K562 (cell line): ENCODE measurements around the gene SLC26A8. TPM values are rescaled to one million over a fixed set of nuclear protein-coding genes. Genes with fewer than 3 reads are reported as not detected.

Experiments
- ATAC-seq: fragments of 200-7000 bp; cut with Tn5 transposase; 3 replicates; pipeline ENCODE4 v1.9.1; 2020; ENCODE audit warnings: moderate library complexity
- BruUV-seq: library from RNA; stranded (reverse); fragments of 400-500 nt; replicated peaks from 2 replicates; lab custom pipeline; 2021; lab: Mats Ljungman, UMichigan
- CTCF ChIA-PET: fragments of 300-600 bp; formaldehyde crosslinking; extraction: SDS; loops from one replicate; lab custom pipeline; 2021; ENCODE audit warnings: low intra/inter-chr PET ratio; lab: Yijun Ruan, JAX
- POLR2A ChIA-PET: fragments of 300-600, 350-650 bp; sonication (Branson Sonifier 250); formaldehyde crosslinking; extraction: SDS; loops from one replicate; lab custom pipeline; 2021; ENCODE audit warnings: antibody characterized with exemption, inconsistent platforms; lab: Yijun Ruan, JAX
- DNase-seq, 4 experiments: peaks; one replicate each; pipeline versions ENCODE4 v3.0.0 to v3.0.0-alpha.2; 2011 to 2018; ENCODE audit warnings: low spot score in 3 of 4, mixed read lengths in 3 of 4; ENCODE audit errors: extremely low read depth in 1 of 4
- FAIRE-seq: peaks from 2 replicates; lab custom pipeline; 2011; peaks lifted over from hg19 to GRCh38; lab: Jason Lieb, UNC
- H2AFZ ChIP-seq: 2 replicates; pipeline ENCODE4 v1.6.0; 2011; ENCODE audit warnings: low read depth, low read length, control low read depth, inconsistent platforms
- H3K27ac ChIP-seq: fragments of 200-600 bp; 3 replicates; pipeline ENCODE4 v1.8.0; 2011; ENCODE audit warnings: low read depth, mild to moderate bottlenecking, control low read depth, inconsistent platforms, low read length, moderate library complexity, mixed read lengths; ENCODE audit errors: extremely low read depth
- H3K27me3 ChIP-seq, 2 experiments: fragments of 300-600 bp in 1 of 2; 2 replicates in 1 of 2; 3 replicates in 1 of 2; pipeline versions ENCODE4 v1.6.0 to v1.8.0; 2011; ENCODE audit warnings: inconsistent platforms in 2 of 2, low read length in 2 of 2, mild to moderate bottlenecking in 1 of 2, mixed read lengths in 1 of 2, moderate library complexity in 1 of 2; ENCODE audit not compliant: control insufficient read depth in 2 of 2, insufficient read depth in 2 of 2
- H3K36me3 ChIP-seq: fragments of 300-600 bp; 3 replicates; pipeline ENCODE4 v1.8.0; 2011; ENCODE audit warnings: mild to moderate bottlenecking, low read length, inconsistent platforms; ENCODE audit not compliant: control insufficient read depth, insufficient read depth
- H3K4me1 ChIP-seq, 2 experiments: fragments of 200-600 bp in 1 of 2; replicated peaks in 1 of 2; 2 replicates in 1 of 2; 3 replicates in 1 of 2; pipeline versions ENCODE4 v1.5.1 to v1.8.0; 2011; ENCODE audit warnings: inconsistent platforms in 2 of 2, low read length in 2 of 2, mild to moderate bottlenecking in 1 of 2, mixed read lengths in 1 of 2, moderate library complexity in 1 of 2; ENCODE audit not compliant: control insufficient read depth in 2 of 2, insufficient read depth in 2 of 2
- H3K4me2 ChIP-seq: 2 replicates; pipeline ENCODE4 v1.6.1; 2011; ENCODE audit warnings: low read length, control low read depth, inconsistent platforms, mixed read lengths; ENCODE audit not compliant: insufficient read depth
- H3K4me3 ChIP-seq: fragments of 200-600 bp; sonication (generic), shearing (Covaris generic); 2 replicates; pipeline ENCODE4 v1.5.1; 2016; ENCODE audit warnings: control low read depth, inconsistent platforms
- H3K79me2 ChIP-seq: fragments of 200-600 bp; 3 replicates; pipeline ENCODE4 v1.8.0; 2011; ENCODE audit warnings: low read length, inconsistent platforms; ENCODE audit not compliant: control insufficient read depth, insufficient read depth
- H3K9ac ChIP-seq, 2 experiments: 2 replicates each; pipeline versions ENCODE4 v1.6.0 to v1.6.1; 2011; ENCODE audit warnings: low read depth in 2 of 2, low read length in 2 of 2, control low read depth in 1 of 2, inconsistent platforms in 1 of 2, mild to moderate bottlenecking in 1 of 2, mixed read lengths in 1 of 2; ENCODE audit not compliant: insufficient read depth in 1 of 2
- H3K9me1 ChIP-seq: one replicate; pipeline ENCODE4 v1.6.0; 2011; ENCODE audit warnings: inconsistent platforms, mild to moderate bottlenecking, low read length, moderate library complexity; ENCODE audit not compliant: control insufficient read depth, insufficient read depth
- H3K9me3 ChIP-seq: replicated peaks from 2 replicates; pipeline ENCODE4 v1.5.1; 2011; ENCODE audit warnings: low read depth, low read length, inconsistent platforms; ENCODE audit not compliant: control insufficient read depth, insufficient read depth
- H4K20me1 ChIP-seq: replicated peaks from 2 replicates; pipeline ENCODE4 v1.6.1; 2011; ENCODE audit warnings: low read length, inconsistent platforms, mixed read lengths; ENCODE audit not compliant: control insufficient read depth, insufficient read depth
- BMI1 ChIP-seq: fragments of 150-350 bp; IDR thresholded peaks from 2 replicates; pipeline ENCODE4 v1.6.1; 2014; ENCODE audit warnings: low read length
- CBX3 ChIP-seq, 2 experiments: IDR thresholded peaks; 1 replicate in 1 of 2; 2 replicates in 1 of 2; pipeline ENCODE4 v1.6.1; 2012; ENCODE audit warnings: inconsistent platforms in 2 of 2, low read length in 2 of 2, borderline replicate concordance in 1 of 2, control low read depth in 1 of 2
- FOSL1 ChIP-seq: fragments of 200-800 bp; sonication (Bioruptor generic); conservative IDR thresholded peaks from 2 replicates; pipeline ENCODE4 v1.6.1; 2016; ENCODE audit warnings: missing genetic modification characterization, missing compliant biosample characterization
- GATAD2B ChIP-seq: fragments of 450-650 bp; IDR thresholded peaks from 2 replicates; pipeline ENCODE4 v1.6.1; 2017; ENCODE audit warnings: mild to moderate bottlenecking, borderline replicate concordance
- HES1 ChIP-seq: fragments of 450-650 bp; IDR thresholded peaks from 2 replicates; pipeline ENCODE4 v1.6.1; 2016; ENCODE audit warnings: low read depth, mild to moderate bottlenecking, moderate library complexity
- HMBOX1 ChIP-seq: sonication (generic); IDR thresholded peaks from 2 replicates; pipeline ENCODE4 v1.6.1; 2016
- KAT7 ChIP-seq: sonication (generic); formaldehyde crosslinking; IDR thresholded peaks from 2 replicates; pipeline ENCODE4 v1.8.0; 2022; ENCODE audit warnings: missing genetic modification reagents, mild to moderate bottlenecking, borderline replicate concordance
- MNT ChIP-seq, 2 experiments: fragments of 450-650 bp; conservative IDR thresholded peaks; 2 replicates each; pipeline ENCODE4 v1.6.1; 2017; ENCODE audit warnings: mild to moderate bottlenecking in 2 of 2, moderate library complexity in 2 of 2
- NFE2 ChIP-seq: IDR thresholded peaks from 2 replicates; pipeline ENCODE4 v1.6.1; 2014; ENCODE audit warnings: antibody characterized with exemption, low read depth
- RAD21 ChIP-seq, 2 experiments: fragments of 250-450 bp in 1 of 2; fragments of 450-650 bp in 1 of 2; sonication (Bioruptor Pico) in 1 of 2; formaldehyde crosslinking in 1 of 2; IDR thresholded peaks in 1 of 2; conservative IDR thresholded peaks in 1 of 2; 2 replicates each; pipeline versions ENCODE4 v1.4.0 to v1.8.0; 2020 to 2022; ENCODE audit warnings: mild to moderate bottlenecking in 2 of 2, moderate library complexity in 1 of 2
- TBP ChIP-seq: optimal IDR thresholded peaks from 2 replicates; pipeline ENCODE3; 2011; ENCODE audit warnings: low read depth, low read length, improper control_type of control experiment
- TEAD4 ChIP-seq, 2 experiments: sonication (generic) in 1 of 2; formaldehyde crosslinking in 1 of 2; IDR thresholded peaks; 2 replicates each; pipeline versions ENCODE4 v1.6.1 to v1.8.0; 2012 to 2022; ENCODE audit warnings: borderline replicate concordance in 1 of 2, inconsistent platforms in 1 of 2, low read length in 1 of 2, mild to moderate bottlenecking in 1 of 2, missing genetic modification reagents in 1 of 2
- THRAP3 ChIP-seq: fragments of 450-650 bp; IDR thresholded peaks from 2 replicates; pipeline ENCODE4 v1.6.1; 2016; ENCODE audit warnings: mild to moderate bottlenecking, inconsistent platforms, borderline replicate concordance
- ZNF217 ChIP-seq: sonication (generic); formaldehyde crosslinking; IDR thresholded peaks from 2 replicates; pipeline ENCODE4 v1.8.0; 2022; ENCODE audit warnings: mild to moderate bottlenecking, missing genetic modification reagents
- WGBS: fragments of 100-300 bp; shearing (Covaris generic); methylation state at CpG from one replicate; pipeline ENCODE4 v1.1.6; 2016; ENCODE audit warnings: low coverage, mixed read lengths; ENCODE audit not compliant: insufficient coverage; ENCODE audit errors: missing lambda C conversion rate; 5-methylcytosine and 5-hydroxymethylcytosine counted together
- in situ Hi-C: fragments of 300-500 bp; cut with MboI; formaldehyde crosslinking; loops from 4 replicates; pipeline ENCODE4 v1.15.0; 2018; ENCODE audit warnings: inconsistent platforms, mixed read lengths
- intact Hi-C: fragments of 100-400 bp; cut with micrococcal nuclease; formaldehyde crosslinking; loops from 2 replicates; pipeline ENCODE4 v1.14.2; 2022
- polyA plus RNA-seq, 8 experiments: library from polyadenylated mRNA; depleted of rRNA in 4 of 8; stranded (reverse) in 5 of 8; unstranded in 3 of 8; fragments of >200 nt; fragmentation: Nextera tagmentation in 2 of 8; fragmentation: Illumina TruSeq in 1 of 8; extraction: Ambion mirVana in 2 of 8; extraction: Trizol in 1 of 8; gene quantifications; 2 replicates each; pipeline versions ENCODE4 v1.2.1 to v1.2.3, GENCODE V29; 2011 to 2014; ENCODE audit warnings: inconsistent platforms in 1 of 8, missing spikeins in 1 of 8
- total RNA-seq, 7 experiments: library from RNA; depleted of rRNA in 6 of 7; stranded (reverse); fragments of >200 nt in 6 of 7; fragmentation: Illumina TruSeq in 2 of 7; extraction: Trizol in 2 of 7; gene quantifications; 2 replicates each; pipeline versions ENCODE4 v1.2.1 to v1.2.3, GENCODE V29; 2011 to 2021; ENCODE audit warnings: low replicate concordance in 1 of 7
- TF ChIP-seq, protein P1 (sequence below), 3 experiments: IDR thresholded peaks in 2 of 3; conservative IDR thresholded peaks in 1 of 3; 2 replicates each; pipeline ENCODE4 v1.5.1; 2011 to 2012; ENCODE audit warnings: low read length in 3 of 3, mild to moderate bottlenecking in 3 of 3, control low read depth in 2 of 3, improper control_type of control experiment in 1 of 3, inconsistent platforms in 1 of 3, low read depth in 1 of 3, mixed read lengths in 1 of 3, moderate library complexity in 1 of 3; ENCODE audit not compliant: insufficient read depth in 2 of 3

The SLC26A8 gene
- total and polyA plus RNA-seq, 9 of the 15 experiments (the other 6 are each of a cell fraction or from before 2014, with no cell fraction given): not detected

GRCh38 chr6:36028877-36029324 is 4.5 kb upstream of the SLC26A8 start:
- H3K4me1 ChIP-seq: peaks cover 31 to 38% of the 10 kb centered on the region in 2 experiments
- peak; percentile 54 for TF ChIP-seq TBP
- TF ChIP-seq, protein P1, sequence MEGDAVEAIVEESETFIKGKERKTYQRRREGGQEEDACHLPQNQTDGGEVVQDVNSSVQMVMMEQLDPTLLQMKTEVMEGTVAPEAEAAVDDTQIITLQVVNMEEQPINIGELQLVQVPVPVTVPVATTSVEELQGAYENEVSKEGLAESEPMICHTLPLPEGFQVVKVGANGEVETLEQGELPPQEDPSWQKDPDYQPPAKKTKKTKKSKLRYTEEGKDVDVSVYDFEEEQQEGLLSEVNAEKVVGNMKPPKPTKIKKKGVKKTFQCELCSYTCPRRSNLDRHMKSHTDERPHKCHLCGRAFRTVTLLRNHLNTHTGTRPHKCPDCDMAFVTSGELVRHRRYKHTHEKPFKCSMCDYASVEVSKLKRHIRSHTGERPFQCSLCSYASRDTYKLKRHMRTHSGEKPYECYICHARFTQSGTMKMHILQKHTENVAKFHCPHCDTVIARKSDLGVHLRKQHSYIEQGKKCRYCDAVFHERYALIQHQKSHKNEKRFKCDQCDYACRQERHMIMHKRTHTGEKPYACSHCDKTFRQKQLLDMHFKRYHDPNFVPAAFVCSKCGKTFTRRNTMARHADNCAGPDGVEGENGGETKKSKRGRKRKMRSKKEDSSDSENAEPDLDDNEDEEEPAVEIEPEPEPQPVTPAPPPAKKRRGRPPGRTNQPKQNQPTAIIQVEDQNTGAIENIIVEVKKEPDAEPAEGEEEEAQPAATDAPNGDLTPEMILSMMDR (IDR thresholded peaks at IDR 0.05 in 2 of 3, conservative IDR thresholded peaks at IDR 0.05 in 1 of 3; ENCODE audit: insufficient read depth in 2 of 3, low read depth in 1 of 3, low read length in 3 of 3): no peak
- 0 out of 2 replicates have a peak, but pooled peaks have one; percentile 28 for TF ChIP-seq GATAD2B
- TF ChIP-seq RAD21 (CRISPR knock-in tag; conservative IDR thresholded peaks at IDR 0.05 in 1 of 2, IDR thresholded peaks at IDR 0.05 in 1 of 2): peak in 1 of 2 experiments; percentile 13; a peak in 1 of 4 replicates
- peak in 1 of 2 experiments; percentile 30; a peak in 1 of 4 replicates for TF ChIP-seq MNT (conservative IDR thresholded peaks at IDR 0.05)
- peak; percentile 81 for TF ChIP-seq HMBOX1
- peak; percentile 63; the same call in 1 of the 2 replicates for TF ChIP-seq FOSL1 (tag)
- peak in 1 of 2 experiments; percentile 22; a peak in 1 of 3 replicates for TF ChIP-seq CBX3 (IDR thresholded peaks at IDR 0.05; ENCODE audit: borderline replicate concordance in 1 of 2, low read length in 2 of 2)
- peak; percentile 20; the same call in 1 of the 2 replicates for TF ChIP-seq TEAD4 (IDR thresholded peaks at IDR 0.05; ENCODE audit: low read length)
- TF ChIP-seq TEAD4 (CRISPR knock-in tag; IDR thresholded peaks at IDR 0.05; ENCODE audit: borderline replicate concordance): no peak
- 0 out of 2 replicates have a peak, but pooled peaks have one; percentile 6 for TF ChIP-seq HES1
- TF ChIP-seq ZNF217 (CRISPR knock-in tag): no peak
- 0 out of 2 replicates have a peak, but pooled peaks have one; percentile 15 for TF ChIP-seq KAT7 (CRISPR knock-in tag)
- 0 out of 2 replicates have a peak, but pooled peaks have one; percentile 5 for TF ChIP-seq BMI1
- no peak for TF ChIP-seq NFE2
- no peak for TF ChIP-seq THRAP3

More at GRCh38 chr6:36028877-36029324, 4.5 kb upstream of the SLC26A8 start:
- Histone ChIP-seq H3K79me2 (peaks cover 62% of the 10 kb centered on the region), H3K9ac (peak overlapping the region; percentile 92 to 100; a peak in 3 of 4 replicates), H3K36me3 (no peaks in the 10 kb centered on the region), H3K27me3 (no peaks in the 10 kb centered on the region), H2AFZ (peak overlapping the region; percentile 91), H3K9me1 (no peaks in the 10 kb centered on the region), H3K27ac (peak overlapping the region; percentile 73), H4K20me1 (peaks cover 18% of the 10 kb centered on the region; the same call in 1 of the 2 replicates), H3K9me3 (no peaks in the 10 kb centered on the region), H3K4me2 (peak overlapping the region; percentile 99), H3K4me3 (peak overlapping the region; percentile 92)
- 0% methylated on average over 13 of the region's 13 CpGs for WGBS
- intact Hi-C loops: loop anchor here (5.0 kb wide), 1 partner anchor 48 kb away; no protein-coding TSS in a partner anchor
- POLR2A ChIA-PET: interaction anchor here (0.5 to 5.4 kb wide), 19 partner anchors 9 to 567 kb away, joined by 3 to 37 read pairs (median 3); no protein-coding TSS in a partner anchor
- FAIRE-seq (peak; percentile 70), DNase-seq (peak in 2 of 4 experiments; percentile 52 to 76), ATAC-seq (peak; percentile 45)
- CTCF ChIA-PET: no interaction called here
- BruUV-seq: TSS peak; percentile 55
- in situ Hi-C loops: loop anchor here (5.0 kb wide), 1 partner anchor 68 kb away; no protein-coding TSS in a partner anchor
